HepG2 (cell line): Measurements from ENCODE around the gene NUP153. TPM values are rescaled to one million over a fixed set of nuclear protein-coding genes. Genes with fewer than 3 reads are reported as not detected.

Experiments used
- AFF4 ChIP-seq: sonication (generic); formaldehyde crosslinking; IDR thresholded peaks from 2 replicates; pipeline ENCODE4 v1.4.0; 2020; ENCODE audit warnings: missing genetic modification reagents
- AKNA ChIP-seq: sonication (generic); formaldehyde crosslinking; IDR thresholded peaks from 2 replicates; pipeline ENCODE4 v1.4.0; 2020; ENCODE audit warnings: missing genetic modification reagents, borderline replicate concordance
- CREM ChIP-seq, 2 experiments: sonication (generic) in 1 of 2; formaldehyde crosslinking in 1 of 2; IDR thresholded peaks; 2 replicates each; pipeline versions ENCODE4 v1.4.0 to v1.6.1; 2016 to 2020; ENCODE audit warnings: antibody characterized with exemption in 1 of 2, mild to moderate bottlenecking in 1 of 2, missing genetic modification reagents in 1 of 2
- E2F1 ChIP-seq: sonication (generic); formaldehyde crosslinking; IDR thresholded peaks from 2 replicates; pipeline ENCODE4 v1.5.0; 2020; ENCODE audit warnings: missing genetic modification reagents
- ELF4 ChIP-seq: sonication (generic); formaldehyde crosslinking; IDR thresholded peaks from 2 replicates; pipeline ENCODE4 v1.5.0; 2020; ENCODE audit warnings: missing genetic modification reagents, mild to moderate bottlenecking, moderate library complexity, borderline replicate concordance
- MLX ChIP-seq: IDR thresholded peaks from 2 replicates; pipeline ENCODE4 v1.6.1; 2016
- MXI1 ChIP-seq: IDR thresholded peaks from 3 replicates; pipeline ENCODE4 v1.6.1; 2012; ENCODE audit warnings: low read depth, low read length, inconsistent platforms, borderline replicate concordance
- SYNCRIP ChIP-seq: fragments of 200-400 bp; formaldehyde crosslinking; IDR thresholded peaks from 2 replicates; pipeline ENCODE4 v1.6.1; 2018; ENCODE audit warnings: mild to moderate bottlenecking, low read depth, low read length; ENCODE audit not compliant: insufficient read depth
- ZNF33A ChIP-seq: sonication (generic); formaldehyde crosslinking; IDR thresholded peaks from 2 replicates; pipeline ENCODE4 v1.5.1; 2020; ENCODE audit warnings: missing genetic modification reagents, mild to moderate bottlenecking, moderate library complexity, borderline replicate concordance
- ZNF589 ChIP-seq: sonication (generic); formaldehyde crosslinking; conservative IDR thresholded peaks from 2 replicates; pipeline ENCODE4 v1.8.0; 2022; ENCODE audit warnings: mild to moderate bottlenecking, moderate library complexity, missing genetic modification reagents
- polyA plus RNA-seq, 8 experiments: library from polyadenylated mRNA; depleted of rRNA in 3 of 8; stranded (reverse) in 7 of 8; unstranded in 1 of 8; fragments of >200 nt; fragmentation: Illumina TruSeq in 4 of 8; extraction: Trizol in 4 of 8; gene quantifications; 2 replicates each; pipeline versions ENCODE4 v1.2.1 to v1.2.3, GENCODE V29; 2011 to 2016; ENCODE audit warnings: low read depth in 4 of 8, missing spikeins in 1 of 8, mixed read lengths in 1 of 8; ENCODE audit not compliant: insufficient read depth in 1 of 8
- total RNA-seq, 5 experiments: library from RNA; depleted of rRNA; stranded (reverse); fragments of >200 nt; fragmentation: Illumina TruSeq; extraction: Trizol; gene quantifications; 2 replicates each; pipeline ENCODE4 v1.2.3, GENCODE V29; 2016; ENCODE audit warnings: low read depth in 1 of 5

Gene NUP153
- total and polyA plus RNA-seq, 2 of the 13 experiments (the other 11 are each of a cell fraction or from before 2014, with no cell fraction given): 29.8 to 55.2 TPM

- TF ChIP-seq E2F1 (CRISPR knock-in tag): no peak
- no peak for TF ChIP-seq MXI1
- TF ChIP-seq MLX (CRISPR knock-in tag): no peak
- no peak for TF ChIP-seq AFF4 (CRISPR knock-in tag)
- TF ChIP-seq ELF4 (CRISPR knock-in tag): no peak
- TF ChIP-seq ZNF33A (CRISPR knock-in tag): no peak
- no peak for TF ChIP-seq ZNF589 (CRISPR knock-in tag)
- no peak for TF ChIP-seq CREM (IDR thresholded peaks at IDR 0.05)
- TF ChIP-seq CREM (CRISPR knock-in tag; IDR thresholded peaks at IDR 0.05): no peak
- no peak for TF ChIP-seq SYNCRIP
- TF ChIP-seq AKNA (CRISPR knock-in tag): no peak
- TF ChIP-seq, all 625 proteins: peak for 0
Measured at GRCh38 chr6:17754254-17754653, 47.5 kb upstream of the NUP153 start (continued).
